IPS-15b (cell line): Measurements from ENCODE around the gene IFT27.

ENCODE experiments used
- H3K27me3 ChIP-seq: one replicate; pipeline ENCODE4 v1.6.1; 2013; ENCODE audit warnings: low read length; ENCODE audit not compliant: control insufficient read depth, insufficient read depth
- H3K36me3 ChIP-seq: one replicate; pipeline ENCODE4 v1.6.1; 2013; ENCODE audit warnings: low read length; ENCODE audit not compliant: control insufficient read depth, insufficient read depth
- H3K4me1 ChIP-seq: one replicate; pipeline ENCODE4 v1.6.1; 2013; ENCODE audit warnings: mild to moderate bottlenecking, low read length; ENCODE audit not compliant: control insufficient read depth, insufficient read depth
- H3K4me3 ChIP-seq: one replicate; pipeline ENCODE4 v1.5.1; 2013; ENCODE audit warnings: low read depth, low read length
- H3K9ac ChIP-seq: one replicate; pipeline ENCODE4 v1.6.1; 2013; ENCODE audit warnings: low read depth, mild to moderate bottlenecking, low read length
- H3K9me3 ChIP-seq: one replicate; pipeline ENCODE4 v1.6.1; 2013; ENCODE audit warnings: mild to moderate bottlenecking, low read length; ENCODE audit not compliant: control insufficient read depth, insufficient read depth

The IFT27 gene

DNA sequence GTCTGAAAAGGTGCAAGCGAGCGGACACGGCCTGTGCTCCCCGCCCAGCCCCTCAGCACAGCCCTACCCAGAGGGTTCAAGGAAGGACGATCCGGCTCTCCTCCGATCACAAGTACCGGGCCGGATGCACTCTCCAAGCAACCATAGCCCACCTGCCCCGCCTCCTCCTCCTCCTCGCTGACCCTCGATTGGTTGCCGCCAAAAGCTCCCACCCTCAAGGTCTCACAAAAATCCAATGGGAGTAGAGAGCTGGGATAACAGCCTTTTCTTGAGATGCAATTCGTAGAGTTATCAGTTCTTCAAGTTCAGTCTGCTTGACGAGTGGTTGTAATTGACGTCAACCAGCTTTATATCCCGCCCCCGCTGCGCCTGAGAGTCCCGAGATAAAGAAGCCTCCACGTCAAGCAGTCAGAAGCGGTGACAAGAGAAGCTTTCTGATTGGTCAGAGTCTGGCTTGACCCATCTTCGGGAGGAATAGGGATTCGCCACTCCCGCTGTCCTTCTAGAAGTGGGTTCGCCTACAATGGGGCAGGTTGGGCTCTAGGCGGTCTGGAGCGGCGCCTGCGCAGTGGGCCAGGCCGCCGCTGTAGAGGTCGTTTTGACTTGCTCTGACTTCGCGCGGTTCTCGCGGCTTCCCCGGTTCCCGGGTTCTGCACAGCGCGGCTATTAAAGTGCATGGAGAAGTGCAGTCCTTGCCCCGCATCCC, at the start of gene IFT27:
Gene IFT27, minus strand, starts transcription at position 156 of the 706 bp plus-strand sequence. CDS start 412 bp downstream, outside the sequence.
- peaks cover 12% of the 10 kb centered on the region for H3K27me3 ChIP-seq
- H3K36me3 ChIP-seq: no peaks in the 10 kb centered on the region
- H3K4me1 ChIP-seq: peaks cover 6% of the 10 kb centered on the region
- no peaks in the 10 kb centered on the region for H3K9me3 ChIP-seq
- H3K9ac ChIP-seq: peak within 1 kb of the TSS; percentile 56
- H3K4me3 ChIP-seq: peak within 1 kb of the TSS; percentile 79

DNA sequence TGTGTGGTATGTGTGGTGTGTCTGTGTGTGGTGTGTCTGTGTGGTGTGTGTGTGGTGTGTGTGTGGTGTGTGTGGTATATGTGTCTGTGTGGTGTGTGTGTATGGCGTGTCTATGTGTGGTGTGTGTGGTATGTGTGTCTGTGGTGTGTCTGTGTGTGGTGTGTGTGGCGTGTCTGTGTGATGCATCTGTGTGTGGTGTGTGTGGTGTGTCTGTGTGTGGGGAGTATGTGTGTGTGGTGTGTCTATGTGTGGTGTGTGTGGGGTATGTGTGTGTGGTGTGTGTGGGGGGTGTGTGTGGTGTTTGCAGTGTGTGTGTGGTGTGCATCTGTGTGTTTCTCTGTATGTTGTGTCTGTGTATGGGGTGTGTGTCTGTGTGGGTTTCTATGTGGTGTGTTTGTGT, 48.7 kb upstream of the IFT27 start:
- Histone ChIP-seq H3K27me3 (peaks cover 3% of the 10 kb centered on the region), H3K4me3 (no peak overlapping the region), H3K4me1 (no peaks in the 10 kb centered on the region), H3K36me3 (no peaks in the 10 kb centered on the region), H3K9me3 (no peaks in the 10 kb centered on the region), H3K9ac (no peak overlapping the region)

DNA sequence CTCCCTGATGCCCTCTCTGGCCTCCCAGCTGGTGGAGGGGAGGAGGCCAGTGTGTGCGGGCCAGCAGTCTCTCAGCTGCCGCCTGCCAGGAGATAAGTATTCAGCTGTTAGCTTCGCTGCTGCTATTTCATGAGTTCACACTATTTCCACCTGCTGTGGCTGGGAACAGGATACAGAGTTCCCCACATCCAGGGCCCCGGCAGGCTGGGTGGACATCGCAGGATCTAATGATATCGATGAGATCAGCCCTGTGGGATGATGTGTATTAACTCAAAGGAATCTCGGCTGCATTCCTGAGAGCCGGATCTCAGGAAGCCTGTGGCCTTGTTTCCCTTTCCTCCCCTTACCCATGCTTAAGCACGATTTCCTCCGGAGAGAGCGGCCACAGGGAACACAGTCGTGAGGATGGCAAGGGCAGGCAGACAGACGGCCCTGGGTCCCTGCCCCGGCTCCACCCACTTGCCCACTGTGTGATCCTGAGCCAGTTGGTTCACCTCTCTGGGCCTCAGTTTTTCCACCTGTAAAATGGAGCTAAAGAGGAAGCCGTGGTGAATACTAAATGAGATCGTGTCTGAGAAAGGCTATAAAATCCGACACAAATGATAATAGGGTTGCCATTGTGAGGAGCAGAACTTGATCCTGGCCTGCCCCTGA, 47.4 kb upstream of the IFT27 start:
- H3K9me3 ChIP-seq: no peaks in the 10 kb centered on the region
- H3K4me1 ChIP-seq: no peaks in the 10 kb centered on the region
- H3K27me3 ChIP-seq: peaks cover 10% of the 10 kb centered on the region
- no peaks in the 10 kb centered on the region for H3K36me3 ChIP-seq
- no peak overlapping the region for H3K4me3 ChIP-seq
- H3K9ac ChIP-seq: no peak overlapping the region

DNA sequence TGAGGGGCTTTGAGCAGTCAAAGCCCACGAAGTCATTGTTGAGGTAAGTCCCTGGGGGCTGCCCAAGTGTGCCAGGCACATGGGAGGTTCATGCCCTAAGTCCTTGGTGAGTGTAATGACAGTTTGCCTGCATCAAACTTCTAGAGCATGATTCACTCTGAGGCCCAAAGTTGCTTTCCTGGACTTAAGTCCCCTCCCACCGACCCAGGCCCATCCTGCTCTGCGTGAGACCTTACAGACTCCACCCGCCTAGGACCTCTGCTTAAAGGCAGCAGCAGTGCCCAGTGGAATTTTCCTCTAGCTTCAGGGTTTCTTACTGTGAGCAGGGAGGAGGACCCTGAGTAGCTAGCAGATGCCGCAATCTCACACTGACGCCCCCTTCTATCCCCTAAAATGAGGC, 46.7 kb upstream of the IFT27 start:
- Histone ChIP-seq H3K36me3 (no peaks in the 10 kb centered on the region), H3K4me3 (no peak overlapping the region), H3K9me3 (no peaks in the 10 kb centered on the region), H3K27me3 (peaks cover 18% of the 10 kb centered on the region), H3K4me1 (no peaks in the 10 kb centered on the region), H3K9ac (no peak overlapping the region)

DNA sequence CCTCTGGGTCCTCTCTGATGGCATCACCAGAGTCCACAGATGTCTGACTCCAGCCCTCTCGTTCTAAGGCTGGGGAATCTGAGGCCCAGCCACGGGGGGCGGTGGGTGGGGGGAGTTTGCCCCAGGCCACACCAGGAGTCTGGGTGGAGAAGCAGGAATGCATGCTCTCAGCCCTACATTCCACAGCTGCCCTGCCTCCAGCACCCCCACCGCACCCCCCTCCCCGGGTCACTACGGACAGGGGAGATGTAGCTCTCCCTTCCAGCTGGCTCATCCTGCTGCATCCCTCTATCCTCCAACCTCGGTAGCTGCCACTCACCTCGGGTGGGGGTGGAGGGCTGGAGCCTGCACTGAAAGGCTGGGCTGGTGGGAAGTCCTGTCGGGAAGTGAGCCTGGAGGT, 43.2 kb upstream of the IFT27 start:
- Histone ChIP-seq H3K4me3 (no peak overlapping the region), H3K36me3 (peaks cover 2% of the 10 kb centered on the region), H3K9ac (no peak overlapping the region), H3K9me3 (no peaks in the 10 kb centered on the region), H3K27me3 (peaks cover 50% of the 10 kb centered on the region), H3K4me1 (no peaks in the 10 kb centered on the region)

GRCh38 chr22:36818010-36818642, 42.2 kb upstream of the IFT27 start:
- Histone ChIP-seq H3K9ac (no peak overlapping the region), H3K4me3 (no peak overlapping the region), H3K9me3 (no peaks in the 10 kb centered on the region), H3K36me3 (peaks cover 2% of the 10 kb centered on the region), H3K4me1 (no peaks in the 10 kb centered on the region), H3K27me3 (peaks cover 50% of the 10 kb centered on the region)

GRCh38 chr22:36817525-36817848, 41.6 kb upstream of the IFT27 start:
- Histone ChIP-seq H3K9me3 (no peaks in the 10 kb centered on the region), H3K4me3 (peak overlapping the region; percentile 48), H3K27me3 (peaks cover 50% of the 10 kb centered on the region), H3K9ac (no peak overlapping the region), H3K36me3 (peaks cover 2% of the 10 kb centered on the region), H3K4me1 (no peaks in the 10 kb centered on the region)

- H3K27me3 ChIP-seq: peaks cover 50% of the 10 kb centered on the region
- no peaks in the 10 kb centered on the region for H3K9me3 ChIP-seq
- no peak within 1 kb of the TSS for H3K9ac ChIP-seq
- H3K36me3 ChIP-seq: peaks cover 2% of the 10 kb centered on the region
- H3K4me1 ChIP-seq: no peaks in the 10 kb centered on the region
- peak within 1 kb of the TSS; percentile 48 for H3K4me3 ChIP-seq
These were observed 41.0 kb upstream of the IFT27 start, which contains the start of gene PVALB for GRCh38 chr22:36816636-36817524. Gene PVALB, minus strand, starts transcription at chr22:36817035. Its CDS starts 30 bp downstream, at chr22:36817005.

- Histone ChIP-seq H3K4me1 (no peaks in the 10 kb centered on the region), H3K9ac (no peak overlapping the region), H3K36me3 (peaks cover 2% of the 10 kb centered on the region), H3K9me3 (no peaks in the 10 kb centered on the region), H3K4me3 (peak overlapping the region; percentile 48), H3K27me3 (peaks cover 50% of the 10 kb centered on the region)
These were observed 40.4 kb upstream of the IFT27 start for GRCh38 chr22:36816339-36816635.

DNA sequence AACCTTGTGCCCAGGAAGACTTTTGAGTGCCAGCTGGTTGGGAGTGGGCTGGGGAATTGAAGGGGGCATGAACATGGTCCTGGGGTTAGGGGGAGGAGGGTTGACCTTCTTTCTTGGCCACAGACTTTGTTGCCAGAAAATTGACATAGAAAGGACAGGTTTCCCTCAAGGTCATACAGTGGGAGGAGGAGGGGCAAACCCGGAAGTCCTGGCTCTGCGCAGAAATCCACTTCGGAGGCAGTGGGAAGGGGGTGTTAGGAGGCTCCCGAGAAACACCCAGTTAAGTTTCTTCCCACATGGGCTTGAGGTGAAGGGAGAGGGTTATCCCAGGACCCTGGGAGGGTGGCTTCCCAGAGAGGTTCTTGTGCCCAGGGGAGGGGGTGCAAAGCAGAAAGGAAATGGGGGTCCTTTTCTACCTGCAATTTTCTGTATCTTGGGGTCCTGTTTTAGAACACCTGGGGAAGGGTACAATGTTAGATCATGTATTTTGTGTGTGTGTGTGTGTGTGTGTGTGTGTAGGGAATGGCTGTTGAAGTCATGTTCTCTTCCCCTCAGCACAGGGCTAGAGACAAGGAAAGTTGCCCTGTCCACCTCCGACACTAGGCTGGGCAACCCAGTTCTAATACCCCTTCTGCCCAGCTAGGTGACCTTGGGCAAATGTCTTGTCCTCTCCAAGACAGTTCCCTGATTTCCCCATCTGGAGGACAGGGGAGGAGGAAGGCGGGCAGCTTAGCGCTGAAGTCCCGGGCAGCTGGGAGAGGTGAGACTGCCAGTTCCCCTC, 39.8 kb upstream of the IFT27 start:
- Histone ChIP-seq H3K4me3 (peak overlapping the region; percentile 48), H3K4me1 (no peaks in the 10 kb centered on the region), H3K9me3 (no peaks in the 10 kb centered on the region), H3K9ac (no peak overlapping the region), H3K36me3 (peaks cover 2% of the 10 kb centered on the region), H3K27me3 (peaks cover 50% of the 10 kb centered on the region)

- H3K9ac ChIP-seq: no peak overlapping the region
- H3K36me3 ChIP-seq: peaks cover 2% of the 10 kb centered on the region
- no peaks in the 10 kb centered on the region for H3K4me1 ChIP-seq
- no peaks in the 10 kb centered on the region for H3K9me3 ChIP-seq
- H3K27me3 ChIP-seq: peaks cover 49% of the 10 kb centered on the region
- H3K4me3 ChIP-seq: no peak overlapping the region
These were observed 38.9 kb upstream of the IFT27 start for GRCh38 chr22:36814801-36815200.
